Esophagus muscularis mucosa (tissue), 4 donors: ENCODE measurements around the gene MAP7.

Source experiments
- EP300 ChIP-seq: sonication (generic); formaldehyde crosslinking; IDR thresholded peaks from one replicate; pipeline ENCODE4 v1.6.1; 2017; ENCODE audit warnings: antibody characterized with exemption
- POLR2A ChIP-seq: fragments of 450-650 bp; IDR thresholded peaks from one replicate; pipeline ENCODE4 v1.6.1; 2017; ENCODE audit warnings: antibody characterized with exemption, moderate library complexity, mild to moderate bottlenecking, low read depth
- TF ChIP-seq, protein P1 (sequence below), 3 experiments: fragments of 200-600 bp in 2 of 3; fragments of 450-650 bp in 1 of 3; sonication (generic) in 2 of 3; IDR thresholded peaks; one replicate each; pipeline ENCODE4 v1.5.1; 2017 to 2019; ENCODE audit warnings: antibody characterized with exemption in 3 of 3, mild to moderate bottlenecking in 2 of 3, moderate library complexity in 1 of 3

- TF ChIP-seq POLR2A (no peak), EP300 (no peak)
- TF ChIP-seq, protein P1, sequence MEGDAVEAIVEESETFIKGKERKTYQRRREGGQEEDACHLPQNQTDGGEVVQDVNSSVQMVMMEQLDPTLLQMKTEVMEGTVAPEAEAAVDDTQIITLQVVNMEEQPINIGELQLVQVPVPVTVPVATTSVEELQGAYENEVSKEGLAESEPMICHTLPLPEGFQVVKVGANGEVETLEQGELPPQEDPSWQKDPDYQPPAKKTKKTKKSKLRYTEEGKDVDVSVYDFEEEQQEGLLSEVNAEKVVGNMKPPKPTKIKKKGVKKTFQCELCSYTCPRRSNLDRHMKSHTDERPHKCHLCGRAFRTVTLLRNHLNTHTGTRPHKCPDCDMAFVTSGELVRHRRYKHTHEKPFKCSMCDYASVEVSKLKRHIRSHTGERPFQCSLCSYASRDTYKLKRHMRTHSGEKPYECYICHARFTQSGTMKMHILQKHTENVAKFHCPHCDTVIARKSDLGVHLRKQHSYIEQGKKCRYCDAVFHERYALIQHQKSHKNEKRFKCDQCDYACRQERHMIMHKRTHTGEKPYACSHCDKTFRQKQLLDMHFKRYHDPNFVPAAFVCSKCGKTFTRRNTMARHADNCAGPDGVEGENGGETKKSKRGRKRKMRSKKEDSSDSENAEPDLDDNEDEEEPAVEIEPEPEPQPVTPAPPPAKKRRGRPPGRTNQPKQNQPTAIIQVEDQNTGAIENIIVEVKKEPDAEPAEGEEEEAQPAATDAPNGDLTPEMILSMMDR (IDR thresholded peaks at IDR 0.05) = no peak
Measured at GRCh38 chr6:136421537-136422158, 128.6 kb downstream of the MAP7 start.
